GM21447 (cell line): ENCODE data around the gene FOSL2.
"Not testable (repeated sequence)": the region's sequence is repeated elsewhere in the genome, so short reads cannot be mapped to it uniquely, and the experiment has no call there.

Experiments used
- ATAC-seq: cut with Tn5 transposase; IDR thresholded peaks from one replicate; pipeline ENCODE4 v1.9.1; 2021; ENCODE audit not compliant: unreplicated experiment

Gene FOSL2

DNA sequence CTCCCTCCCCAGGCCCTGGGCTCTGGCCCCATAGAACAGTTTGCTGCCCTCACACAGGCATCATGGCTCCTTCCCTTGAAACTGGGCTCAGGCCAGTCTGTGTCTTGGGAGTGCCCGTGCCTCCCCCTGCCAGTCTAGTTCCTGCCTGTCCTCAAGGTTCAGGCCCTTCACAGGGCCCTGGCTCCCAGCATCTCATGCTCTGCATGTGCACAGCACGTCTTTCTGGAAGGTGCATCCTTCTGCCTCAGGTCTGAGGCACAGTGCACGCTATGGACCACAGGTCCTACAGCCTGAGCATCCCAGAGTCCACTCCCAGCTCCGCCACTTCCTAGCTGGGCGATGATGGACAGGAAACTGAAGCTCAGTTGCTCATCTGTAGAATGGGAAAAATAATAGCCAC is 35.6 kb upstream of the FOSL2 start:
- no peak for ATAC-seq

DNA sequence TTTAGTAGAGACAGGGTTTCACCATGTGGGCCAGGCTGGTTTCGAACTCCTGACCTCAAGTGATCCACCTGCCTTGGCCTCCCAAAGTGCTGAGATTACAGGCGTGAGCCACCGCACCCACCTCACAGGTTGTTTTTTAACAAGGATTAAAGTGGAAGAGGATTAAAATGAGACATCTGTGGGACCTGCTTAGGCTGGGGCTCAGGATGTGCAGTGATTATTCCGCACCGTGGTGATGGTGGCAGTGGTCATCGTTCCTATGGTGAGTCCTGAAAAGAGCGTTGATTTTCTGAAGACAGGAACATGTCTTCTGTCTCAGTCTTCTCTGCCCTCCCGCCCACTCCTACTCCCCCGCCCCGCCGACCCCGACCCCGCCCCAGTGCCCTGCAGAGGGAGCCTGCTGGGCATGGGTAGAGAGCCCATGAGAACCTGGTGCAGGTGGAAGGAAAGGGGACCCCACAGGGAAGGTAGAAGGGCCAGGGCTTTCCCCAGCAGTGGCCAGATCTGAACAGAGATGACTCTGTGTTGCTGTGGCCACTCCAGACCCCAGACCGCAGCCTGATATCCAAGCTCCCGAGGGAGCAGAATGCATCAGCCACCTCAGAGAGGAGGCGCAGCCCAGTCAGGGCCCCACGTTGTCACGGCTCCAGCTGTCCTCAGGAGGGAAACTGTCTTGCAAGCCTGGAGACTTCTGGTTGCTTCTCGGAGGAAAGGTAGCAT is 34.5 kb upstream of the FOSL2 start:
- ATAC-seq = no peak

DNA sequence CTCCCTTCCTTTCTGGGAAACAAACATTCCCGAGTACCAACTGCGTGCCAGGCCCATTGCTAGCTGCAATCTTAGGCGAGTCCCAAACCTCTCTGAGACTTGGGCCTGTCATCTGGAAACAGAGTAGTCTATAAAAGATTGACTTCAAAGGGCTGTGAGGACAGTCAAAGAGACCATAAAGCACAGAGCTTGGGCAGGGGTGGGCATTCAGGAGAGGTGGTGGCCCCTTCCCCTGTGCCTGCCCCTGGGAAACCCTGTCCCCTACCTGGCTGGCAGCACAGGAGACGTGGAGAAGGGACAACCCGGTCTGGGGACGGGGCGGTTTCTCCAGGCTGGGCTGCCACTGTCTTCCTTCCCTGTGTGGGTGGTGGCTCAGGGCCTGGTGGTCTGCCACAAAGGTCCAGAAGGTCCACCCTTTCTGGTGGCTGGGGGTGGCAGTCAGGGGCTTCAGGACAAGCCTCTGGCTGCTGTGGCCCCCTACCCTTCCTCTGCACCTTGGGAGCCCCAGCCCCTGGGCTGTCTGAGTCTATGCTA is 33.9 kb upstream of the FOSL2 start:
- no peak for ATAC-seq

DNA sequence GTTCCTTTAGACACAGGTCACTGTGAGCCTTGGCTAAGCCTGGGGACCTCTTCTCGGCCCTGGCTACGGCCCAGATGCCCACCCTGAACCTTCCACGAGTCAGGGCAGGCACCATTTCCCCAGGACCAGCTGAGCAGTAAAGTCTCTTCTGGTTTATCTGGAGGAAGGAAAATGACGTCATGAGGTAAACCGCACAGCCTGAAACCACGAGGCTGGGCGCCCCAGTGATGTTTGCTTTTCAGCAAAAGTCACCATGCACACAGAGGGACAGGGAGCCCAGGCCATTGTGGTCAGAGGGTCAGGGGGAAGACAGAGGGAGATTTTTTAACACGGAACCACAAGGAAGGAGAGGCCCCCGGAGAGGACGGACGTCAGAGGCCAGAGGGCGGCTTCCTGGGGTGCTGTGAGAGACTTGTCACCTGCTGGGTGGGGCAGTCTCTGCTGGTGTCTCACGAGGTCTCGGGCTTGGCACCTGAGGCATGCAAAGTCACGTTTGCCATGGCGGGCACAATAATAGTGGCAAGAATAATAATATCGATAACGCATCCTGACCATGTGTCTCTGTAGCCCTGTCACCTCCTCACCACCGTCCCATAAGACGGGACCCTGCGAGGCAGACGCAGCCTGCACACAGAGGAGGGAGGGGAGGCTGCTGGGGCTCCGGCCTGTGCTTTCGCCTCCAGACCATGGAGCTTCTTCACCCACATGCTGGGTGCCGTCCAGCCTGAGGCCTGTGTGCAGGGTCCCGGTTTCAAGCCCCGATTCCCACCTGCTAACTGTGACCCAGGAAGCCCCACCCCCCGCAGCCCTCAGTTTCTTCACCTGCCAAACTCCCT is 33.2 kb upstream of the FOSL2 start:
- peak; percentile 80 for ATAC-seq

DNA sequence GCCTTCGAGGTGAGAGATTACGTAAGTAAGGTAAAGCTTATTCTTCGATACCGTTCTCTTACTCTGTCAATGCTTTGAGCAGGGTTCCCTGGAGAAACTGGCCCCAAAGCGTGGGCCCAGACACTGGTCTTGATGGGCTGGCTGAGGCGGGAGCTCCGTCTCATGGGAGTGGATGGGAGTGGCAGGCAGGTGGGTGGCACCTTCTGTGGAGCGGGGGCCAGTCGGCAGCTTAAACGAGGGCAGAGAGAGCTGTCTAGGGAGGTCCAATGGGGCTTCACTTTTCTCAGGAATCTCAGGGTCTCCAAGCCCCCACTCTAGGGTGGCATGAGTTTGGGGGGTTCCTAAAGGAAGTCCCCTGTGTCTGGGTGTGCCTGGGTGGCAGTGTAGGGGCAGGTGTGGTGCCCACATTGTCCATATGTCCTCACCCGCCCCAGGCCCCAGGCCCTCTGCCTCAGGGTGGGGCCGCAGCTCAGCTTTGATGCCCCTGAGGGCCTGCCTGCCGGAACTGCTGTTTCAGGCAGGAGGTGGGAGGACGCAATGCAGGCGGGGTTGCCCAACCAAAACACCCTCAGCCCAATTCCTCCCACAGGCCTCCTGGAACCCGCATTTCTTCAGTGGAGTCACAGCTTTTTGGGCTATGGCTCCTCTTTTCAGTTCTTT is 32.5 kb upstream of the FOSL2 start:
- no peak for ATAC-seq

DNA sequence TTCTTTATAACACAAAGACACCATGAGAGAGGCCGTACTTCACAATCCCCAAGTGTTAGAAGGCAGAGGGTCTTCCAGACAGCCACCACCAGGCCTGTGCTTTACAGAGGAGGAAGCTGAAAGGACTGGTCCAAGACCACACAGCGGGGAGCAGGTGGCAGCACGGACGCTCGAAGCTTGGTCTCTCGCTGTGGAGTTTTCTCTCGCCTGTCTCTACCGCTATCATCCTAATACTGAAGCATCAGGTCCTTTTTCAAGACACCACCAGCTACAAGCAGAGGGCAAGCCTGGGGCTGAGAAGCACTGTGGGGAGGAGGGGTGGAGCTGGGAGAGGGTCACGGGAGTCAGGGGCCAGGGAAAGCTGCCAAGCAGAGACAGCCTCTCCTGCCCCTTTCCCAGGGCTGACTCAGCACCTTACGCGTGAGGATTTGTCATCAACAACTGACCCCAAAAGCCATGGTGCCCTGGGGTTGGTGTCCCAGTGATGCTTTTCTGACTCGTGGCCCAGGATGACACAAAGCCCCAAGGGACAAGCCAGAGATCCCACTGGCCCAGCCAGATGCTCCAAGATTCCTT is 31.9 kb upstream of the FOSL2 start:
- ATAC-seq = no peak

DNA sequence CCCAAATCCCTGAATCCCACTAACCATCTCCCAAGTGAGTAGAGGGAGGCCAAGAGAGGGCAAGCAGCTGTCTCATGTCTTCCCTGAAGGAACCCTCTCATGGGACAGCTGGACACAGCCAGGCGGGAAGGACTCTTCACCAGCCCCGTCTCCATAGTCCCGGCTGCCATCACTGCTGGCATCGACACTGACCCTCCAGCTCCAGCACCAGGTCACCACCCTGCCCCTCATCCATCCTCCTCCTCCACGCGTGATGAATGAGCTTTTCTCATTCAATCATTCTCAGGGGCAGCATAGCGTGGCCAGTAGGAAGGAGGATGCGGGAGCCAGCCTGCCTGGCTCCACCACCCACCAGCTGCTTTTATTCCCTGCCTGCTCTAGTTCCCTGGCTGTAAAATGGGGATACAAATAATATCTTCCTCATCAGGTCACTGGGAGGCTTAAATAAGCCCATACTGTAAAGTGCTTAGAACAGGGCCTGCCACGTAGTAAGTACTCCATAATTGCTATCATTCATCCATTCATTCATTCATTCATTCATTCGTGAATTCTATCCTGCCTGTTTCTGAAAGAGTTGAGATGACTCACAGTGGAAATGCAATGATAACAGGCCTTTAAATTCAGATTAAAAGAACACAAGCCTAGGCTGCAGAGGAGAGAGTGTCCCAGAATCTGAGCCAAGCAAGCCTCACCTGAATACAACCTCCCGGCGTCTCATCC is 30.5 kb upstream of the FOSL2 start:
- no peak for ATAC-seq

DNA sequence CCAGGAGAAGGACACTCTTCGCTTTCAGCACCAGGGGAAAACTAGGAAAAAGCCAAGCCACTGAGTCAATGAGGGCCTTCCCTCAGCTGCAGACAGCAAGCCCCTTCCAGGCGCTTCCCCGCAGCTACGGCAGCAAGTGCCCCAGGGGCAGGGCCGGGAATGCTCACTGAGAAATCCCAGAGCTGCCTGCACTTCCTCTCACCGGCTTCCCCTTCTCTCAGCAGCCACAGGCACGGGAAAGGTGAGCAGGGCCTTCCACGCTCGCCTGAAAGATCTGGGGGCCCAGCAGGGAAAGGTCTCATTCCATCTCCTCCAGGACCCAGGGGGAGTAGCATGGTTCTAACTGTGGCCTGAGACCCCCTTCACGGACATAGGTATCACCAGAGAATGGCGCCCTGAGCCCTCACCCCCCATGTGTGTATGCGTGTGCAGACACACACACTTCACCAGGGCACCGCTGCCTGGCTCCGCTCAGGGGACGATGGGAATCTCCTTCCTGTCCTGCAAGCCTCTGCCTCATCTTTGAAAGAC is 29.6 kb upstream of the FOSL2 start:
- no peak for ATAC-seq

DNA sequence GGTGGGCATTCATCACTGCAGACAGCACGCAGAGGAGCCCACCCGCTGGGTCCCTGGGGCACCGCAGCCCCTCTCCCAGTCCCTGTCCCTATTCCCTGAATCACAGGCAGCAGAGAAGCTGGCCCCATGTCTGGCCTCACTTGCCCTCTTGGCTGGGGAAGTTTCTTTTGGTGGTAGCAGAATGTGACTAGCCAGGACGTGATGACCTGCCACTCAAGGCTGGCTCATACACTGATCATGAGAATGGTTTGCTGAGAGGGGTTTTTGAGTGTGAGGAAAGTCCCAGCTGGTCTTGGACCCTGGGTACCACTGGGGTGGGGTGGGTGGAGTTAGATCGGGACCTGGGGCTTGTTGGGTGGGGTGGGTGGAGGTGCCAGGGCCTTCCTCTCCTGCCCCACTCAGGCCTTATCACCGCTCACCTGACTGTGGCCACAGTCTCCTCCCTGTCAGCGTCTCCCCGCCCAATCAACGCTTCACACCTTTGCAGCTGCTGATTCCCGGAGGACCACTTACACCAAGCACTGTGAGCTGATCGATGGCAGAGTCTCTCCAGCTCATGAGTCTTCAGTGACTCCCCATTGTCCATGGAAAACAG is 28.9 kb upstream of the FOSL2 start:
- ATAC-seq = no peak

DNA sequence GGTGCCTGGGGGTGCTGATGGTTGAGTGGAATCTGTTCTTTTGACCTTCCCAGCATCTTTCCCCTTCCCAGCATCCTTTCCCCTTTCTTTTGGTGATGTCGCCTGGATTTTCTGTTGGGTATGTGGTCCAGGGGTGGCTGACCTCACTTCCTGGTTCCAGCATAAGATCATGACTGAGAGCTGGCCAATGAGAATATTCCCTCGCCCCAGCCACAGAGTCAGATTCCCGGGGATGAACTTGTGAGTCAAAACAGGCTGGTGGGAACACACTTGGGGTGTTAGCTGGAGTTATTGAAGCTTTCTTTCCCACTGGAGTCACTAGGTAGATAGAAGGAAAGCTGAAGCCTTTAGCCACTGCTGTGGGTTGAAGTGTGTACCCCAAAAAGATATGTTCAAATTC is 28.0 kb upstream of the FOSL2 start:
- no peak for ATAC-seq

DNA sequence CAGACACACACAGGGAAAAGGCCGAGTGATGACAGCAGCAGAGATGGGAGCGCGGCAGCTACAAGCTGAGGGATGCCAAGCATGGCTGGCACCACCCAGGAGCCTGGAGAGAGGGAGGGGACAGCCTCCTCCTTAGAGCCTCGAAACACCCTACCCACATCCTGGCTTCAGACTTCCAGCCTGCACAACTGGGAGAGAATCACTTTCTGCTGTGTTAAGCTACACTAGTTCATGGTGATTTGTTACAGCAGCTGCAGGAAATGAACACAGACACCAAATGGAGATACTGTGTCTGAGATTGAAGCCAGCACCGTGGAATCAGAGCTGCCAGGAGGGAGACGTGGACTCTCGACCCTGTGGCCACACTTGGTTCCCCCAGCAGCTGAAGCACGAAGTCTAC is 27.5 kb upstream of the FOSL2 start:
- no peak for ATAC-seq

DNA sequence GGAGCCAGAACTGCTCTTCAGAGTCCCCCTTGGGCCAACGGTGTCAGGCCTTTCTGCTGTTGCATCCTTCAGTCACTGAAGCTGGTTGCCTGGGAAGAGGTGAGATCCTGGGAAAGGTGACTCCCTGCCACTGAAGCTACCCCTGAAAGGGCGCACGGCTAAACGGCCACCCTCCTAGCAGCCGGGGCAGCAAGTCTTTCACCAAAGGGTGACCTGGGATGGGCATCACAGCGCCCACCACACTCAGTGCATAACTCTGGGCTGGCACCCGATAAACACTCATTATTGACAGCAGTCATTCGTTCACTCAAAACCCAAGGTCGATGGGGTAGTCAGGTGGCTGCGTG is 26.5 kb upstream of the FOSL2 start:
- ATAC-seq = no peak

DNA sequence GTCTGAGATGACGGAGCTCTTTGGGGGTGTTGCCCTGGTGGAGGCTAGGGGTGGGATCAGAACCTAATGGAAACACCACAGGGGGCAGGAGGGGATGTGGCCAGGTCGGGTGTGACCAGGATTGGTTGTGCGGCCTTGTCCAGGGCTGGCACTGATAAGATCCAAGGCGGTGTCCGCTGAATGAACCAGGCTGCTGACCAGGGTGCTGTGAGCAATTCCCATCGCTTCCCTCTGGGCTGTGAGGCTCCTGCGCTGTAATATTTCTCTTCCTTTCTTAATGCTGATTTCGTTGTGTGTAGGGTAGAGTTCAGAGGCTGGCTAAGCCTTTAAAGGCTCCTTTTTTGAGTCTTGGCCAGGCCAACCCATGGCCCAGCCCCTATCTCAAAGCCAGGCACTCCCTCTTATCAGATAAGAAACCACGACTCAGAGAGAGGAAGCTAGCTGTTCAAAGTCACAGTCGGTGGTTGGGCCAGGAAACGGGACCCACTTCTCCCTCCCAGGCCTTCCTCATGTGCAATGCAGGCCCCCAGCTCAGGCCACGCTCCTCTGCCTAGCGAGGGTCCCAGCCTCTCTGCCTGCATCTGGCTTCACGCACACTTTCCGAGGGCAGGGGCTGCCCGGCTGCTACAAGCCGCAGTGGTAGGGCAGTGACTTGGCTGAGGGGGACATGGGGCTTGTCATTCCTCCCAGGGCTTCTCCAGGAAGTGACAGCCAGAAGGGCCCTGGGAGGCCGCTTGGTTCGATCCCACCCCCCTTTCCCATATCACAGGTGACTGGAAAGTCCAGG is 26.0 kb upstream of the FOSL2 start:
- ATAC-seq = no peak

DNA sequence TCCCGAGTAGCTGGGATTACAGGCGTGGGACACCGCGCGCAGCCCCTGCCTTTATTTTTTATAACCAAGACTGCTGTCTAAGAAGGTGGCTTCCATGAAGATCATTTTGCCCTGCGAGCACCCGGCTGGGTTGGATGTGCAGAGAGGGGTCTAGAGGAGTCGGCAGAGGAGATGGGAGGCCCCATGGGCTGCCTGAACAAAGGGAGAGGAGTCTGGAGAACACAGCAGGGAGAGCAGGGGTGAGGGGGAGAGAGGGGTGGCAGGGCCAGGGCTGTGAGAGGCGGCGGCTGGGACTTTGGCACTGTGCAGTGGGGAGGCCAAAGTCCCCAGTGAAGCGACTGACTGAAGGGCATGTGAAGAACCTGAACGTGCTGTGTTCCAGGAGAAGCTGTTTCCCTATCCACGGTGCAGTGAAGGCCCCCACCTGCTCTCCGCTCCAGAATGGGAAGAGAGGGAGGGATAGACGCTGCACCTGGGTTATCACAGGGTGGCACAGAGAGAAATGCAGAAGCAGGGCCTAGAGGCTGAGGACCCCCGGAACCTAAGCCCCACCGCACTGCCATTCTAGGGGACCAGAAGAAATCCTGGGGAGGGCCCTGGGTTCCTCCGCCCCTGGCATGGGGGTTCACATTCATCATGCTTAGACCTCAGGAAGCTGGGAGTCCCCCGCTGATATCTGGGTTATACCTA is 24.8 kb upstream of the FOSL2 start:
- no peak for ATAC-seq

DNA sequence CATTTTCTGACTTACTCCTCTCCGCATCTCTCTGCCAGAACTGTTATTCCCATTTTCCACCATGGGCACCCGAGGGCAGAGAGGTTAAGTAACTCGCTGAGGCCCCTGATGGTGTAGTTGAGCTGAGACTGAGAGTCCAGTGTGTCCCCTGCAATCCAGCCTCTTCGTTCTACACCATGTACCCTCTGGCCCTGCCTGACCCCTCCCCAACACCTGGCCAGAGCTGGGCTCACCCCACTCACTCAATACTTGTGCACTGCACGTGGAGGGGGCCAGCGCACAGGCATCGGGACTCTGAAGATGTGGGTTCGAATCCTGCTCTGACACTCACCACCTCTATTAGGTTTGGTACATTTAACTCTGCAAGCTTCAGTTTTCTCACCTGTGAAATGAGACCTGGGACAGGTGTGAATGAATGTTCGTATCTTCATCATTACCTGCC is 24.3 kb upstream of the FOSL2 start:
- no peak for ATAC-seq

DNA sequence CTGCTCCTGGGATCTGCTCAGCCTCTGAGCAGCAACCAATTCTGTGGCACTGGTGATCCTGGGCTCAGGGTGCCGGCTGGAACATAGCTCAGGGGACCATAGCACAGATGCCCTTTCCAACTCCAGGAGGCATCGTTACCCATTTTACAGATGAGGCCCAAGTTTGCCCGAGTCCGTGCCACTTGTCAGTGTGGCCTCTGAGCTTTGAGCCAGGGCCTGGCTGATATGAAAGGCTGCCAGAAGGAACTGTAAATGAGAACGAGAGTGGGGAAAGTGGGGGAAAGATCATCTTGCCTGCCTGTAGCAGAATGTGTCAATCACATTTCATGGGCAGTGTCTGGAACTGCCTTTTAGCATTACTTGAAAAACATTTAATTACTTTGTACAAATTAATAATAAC is 23.3 kb upstream of the FOSL2 start:
- ATAC-seq = no peak

DNA sequence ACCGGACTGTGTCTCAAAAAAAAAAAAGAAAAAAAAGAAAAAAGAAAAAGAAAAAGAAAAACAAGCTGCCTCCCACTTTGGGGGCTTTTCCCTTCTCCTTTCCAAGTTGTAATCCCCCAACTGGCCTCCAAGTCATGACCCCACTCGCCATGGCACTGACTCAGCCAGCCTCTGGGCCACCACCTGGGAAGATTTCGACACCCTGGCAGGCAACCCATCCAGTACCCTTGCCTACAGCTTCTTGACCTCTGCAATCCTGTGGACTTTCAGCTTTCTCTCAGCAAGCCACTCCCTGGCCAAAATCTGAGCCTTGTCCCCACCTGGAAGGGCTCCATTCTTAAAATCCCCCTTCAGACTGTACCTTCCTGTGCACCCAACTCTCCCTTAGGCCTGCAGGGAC is 22.3 kb upstream of the FOSL2 start:
- no peak for ATAC-seq

DNA sequence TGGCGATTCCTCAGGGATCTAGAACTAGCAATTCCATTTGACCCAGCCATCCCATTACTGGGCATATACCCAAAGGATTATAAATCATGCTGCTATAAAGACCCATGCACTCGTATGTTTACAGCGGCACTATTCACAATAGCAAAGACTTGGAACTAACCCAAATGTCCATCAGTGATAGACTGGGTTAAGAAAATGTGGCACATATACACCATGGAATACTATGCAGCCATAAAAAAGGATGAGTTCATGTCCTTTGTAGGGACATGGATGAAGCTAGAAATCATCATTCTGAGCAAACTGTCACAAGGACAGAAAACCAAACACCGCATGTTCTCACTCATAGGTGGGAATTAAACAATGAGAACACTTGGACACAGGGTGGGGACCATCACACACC is 20.9 kb upstream of the FOSL2 start:
- not testable (repeated sequence) for ATAC-seq

DNA sequence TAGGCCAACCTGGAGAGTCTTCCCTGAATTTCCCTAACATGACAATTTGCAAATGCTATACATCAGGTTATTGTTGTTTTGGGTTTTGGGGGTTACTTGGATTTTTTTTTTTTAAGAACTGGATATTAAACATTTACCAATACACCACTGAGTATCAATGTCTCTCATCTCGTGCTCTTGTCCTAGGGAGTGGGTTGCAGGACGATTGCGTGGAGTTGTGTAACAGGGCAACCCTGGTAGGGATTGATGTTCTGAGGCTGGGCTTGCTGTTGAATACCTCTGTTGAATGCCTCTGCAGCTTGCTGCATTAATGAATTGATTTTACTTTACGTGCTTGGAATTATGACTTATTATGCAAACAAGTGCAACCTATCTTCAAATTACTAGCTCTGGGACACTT is 18.8 kb upstream of the FOSL2 start:
- no peak for ATAC-seq
